SKM-1 treated with dmso at 0.1 percent for 144 hours (cell line): ENCODE results near the gene CCL18.
"Not testable (repeated sequence)": the region's sequence is repeated elsewhere in the genome, so short reads cannot be mapped to it uniquely, and the experiment has no call there.

Experiments used
- DNase-seq: peaks from one replicate; lab custom pipeline; 2025; ENCODE audit not compliant: unreplicated experiment; lab: John Stamatoyannopoulos, UW

Gene CCL18, protein sequence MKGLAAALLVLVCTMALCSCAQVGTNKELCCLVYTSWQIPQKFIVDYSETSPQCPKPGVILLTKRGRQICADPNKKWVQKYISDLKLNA

DNA sequence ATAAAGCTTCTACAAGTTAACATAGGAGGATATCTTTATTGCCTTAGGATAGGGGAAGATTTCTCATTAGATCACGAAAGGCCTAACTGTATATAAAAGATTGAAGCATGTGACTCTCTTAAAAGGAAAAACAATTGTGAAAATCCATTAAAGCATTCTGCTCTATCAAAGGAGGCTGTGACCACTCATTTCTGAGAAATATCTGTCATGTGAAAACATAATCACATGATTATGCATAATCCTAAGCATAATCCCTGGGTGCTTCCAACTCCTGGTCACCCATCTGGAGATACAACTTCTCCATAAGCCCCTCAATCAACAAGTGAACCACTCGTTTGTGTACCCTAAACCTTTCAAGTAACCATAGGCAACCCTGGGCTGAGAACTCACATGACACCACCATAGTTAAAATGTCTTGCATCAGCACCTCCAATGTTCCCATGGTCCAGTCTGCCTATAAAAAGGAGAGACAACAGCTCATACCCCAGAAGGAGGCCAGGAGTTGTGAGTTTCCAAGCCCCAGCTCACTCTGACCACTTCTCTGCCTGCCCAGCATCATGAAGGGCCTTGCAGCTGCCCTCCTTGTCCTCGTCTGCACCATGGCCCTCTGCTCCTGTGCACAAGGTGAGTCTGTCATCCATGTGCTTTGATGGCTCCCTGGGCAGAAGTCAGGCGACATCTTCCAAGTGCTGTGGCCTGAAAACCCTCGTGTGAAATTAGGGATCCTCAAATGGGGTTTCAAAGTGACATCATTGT lies at the start of gene CCL18:
Gene CCL18, plus strand, starts transcription at position 487 of the 756 bp plus-strand sequence. Its CDS starts 71 bp downstream, at position 558.
- DNase-seq, result no peak

DNA sequence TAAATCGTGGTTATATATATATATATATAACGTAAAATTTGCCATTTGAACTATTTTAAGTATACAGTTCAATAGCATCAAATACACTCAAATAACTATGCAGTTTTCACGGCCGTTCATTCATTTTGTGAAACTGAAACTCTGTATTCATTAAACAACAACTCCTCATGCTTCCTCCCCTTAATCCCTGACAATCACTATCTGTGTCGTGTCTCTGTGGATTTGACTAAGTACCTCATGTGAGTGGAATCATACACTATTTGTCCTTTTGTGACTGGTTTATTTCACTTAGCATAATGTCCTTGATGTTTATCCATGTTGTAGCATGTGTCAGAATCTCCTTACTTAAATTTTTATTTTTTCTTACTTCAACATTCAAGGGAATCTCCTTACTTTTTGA lies 49.1 kb upstream of the CCL18 start:
- no peak for DNase-seq

DNA sequence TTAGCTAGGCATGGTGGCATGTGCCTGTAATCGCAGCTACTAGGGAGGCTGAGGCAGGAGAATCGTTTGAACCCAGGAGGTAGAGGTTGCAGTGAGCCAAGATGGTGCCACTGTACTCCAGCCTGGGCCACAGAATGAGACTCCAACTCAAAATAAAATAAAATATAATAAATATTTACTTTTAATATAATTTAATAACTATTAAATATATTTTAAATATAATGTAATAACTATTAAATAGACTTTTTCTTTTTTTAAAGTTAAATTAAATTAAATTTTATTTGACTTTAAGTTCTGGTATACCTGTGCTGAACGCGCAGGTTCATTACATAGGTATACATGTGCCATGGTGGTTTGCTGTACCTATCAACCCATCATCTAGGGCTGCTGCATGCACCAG lies 48.2 kb upstream of the CCL18 start:
- not testable (repeated sequence) for DNase-seq

DNA sequence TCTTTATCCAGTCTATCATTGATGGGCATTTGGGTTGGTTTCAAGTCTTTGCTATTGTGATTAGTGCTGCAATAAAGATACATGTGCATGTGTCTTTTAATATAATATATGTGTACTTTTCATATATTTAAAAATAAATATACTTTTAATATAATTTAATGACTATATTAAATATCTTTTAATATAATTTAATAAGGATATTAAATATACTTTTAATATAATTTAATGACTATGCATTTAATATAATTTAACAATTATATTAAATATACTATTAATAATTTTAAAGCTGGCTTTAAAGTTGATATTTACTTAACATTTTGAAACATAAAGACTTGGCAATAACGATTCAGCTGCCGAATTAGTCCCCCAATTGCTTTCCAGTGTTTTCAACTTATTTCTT lies 47.5 kb upstream of the CCL18 start:
- DNase-seq, result no peak

DNA sequence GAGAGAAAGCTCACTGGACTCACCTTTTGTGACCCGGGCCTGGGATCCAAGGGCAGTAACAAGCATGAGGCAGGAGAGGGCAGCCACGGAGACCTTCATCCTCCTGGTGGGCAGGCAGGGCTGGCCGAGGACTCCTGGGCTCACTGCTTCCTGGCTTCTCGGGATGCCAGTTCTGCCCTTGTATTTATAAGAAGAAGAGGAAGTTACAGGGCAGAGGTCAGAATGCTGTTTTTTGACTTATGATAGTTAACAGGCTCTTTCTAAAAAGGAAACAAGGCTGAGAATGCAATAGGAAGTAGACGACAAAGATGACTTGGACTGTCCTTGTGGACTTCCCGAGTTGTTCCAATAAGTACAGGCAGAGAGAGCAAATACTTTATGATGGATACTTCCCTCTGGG lies 46.3 kb upstream of the CCL18 start, which contains the start of gene CCL23:
Gene CCL23, minus strand, starts transcription at position 174 of the 400 bp plus-strand sequence. Its CDS starts 75 bp downstream, at position 99.
- DNase-seq, result peak; percentile 63

DNA sequence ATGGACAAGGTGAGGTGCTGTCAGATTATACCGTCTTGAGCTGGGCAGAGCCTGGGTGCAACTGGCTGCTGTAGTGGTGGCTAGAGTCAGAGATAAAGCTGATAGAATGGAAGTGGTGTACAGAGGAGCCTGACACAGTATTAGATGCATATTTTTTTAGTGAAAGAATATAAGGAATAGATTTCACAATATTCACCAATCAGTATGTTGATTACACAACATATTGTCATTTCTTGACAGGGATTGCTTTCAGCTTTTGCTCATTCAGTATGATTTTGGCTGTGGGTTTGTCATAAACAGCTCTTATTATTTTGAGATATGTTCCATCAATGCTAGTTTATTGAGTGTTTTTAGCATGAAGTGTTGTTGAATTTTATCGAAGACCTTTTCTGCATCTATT lies 44.6 kb upstream of the CCL18 start:
- no peak for DNase-seq

DNA sequence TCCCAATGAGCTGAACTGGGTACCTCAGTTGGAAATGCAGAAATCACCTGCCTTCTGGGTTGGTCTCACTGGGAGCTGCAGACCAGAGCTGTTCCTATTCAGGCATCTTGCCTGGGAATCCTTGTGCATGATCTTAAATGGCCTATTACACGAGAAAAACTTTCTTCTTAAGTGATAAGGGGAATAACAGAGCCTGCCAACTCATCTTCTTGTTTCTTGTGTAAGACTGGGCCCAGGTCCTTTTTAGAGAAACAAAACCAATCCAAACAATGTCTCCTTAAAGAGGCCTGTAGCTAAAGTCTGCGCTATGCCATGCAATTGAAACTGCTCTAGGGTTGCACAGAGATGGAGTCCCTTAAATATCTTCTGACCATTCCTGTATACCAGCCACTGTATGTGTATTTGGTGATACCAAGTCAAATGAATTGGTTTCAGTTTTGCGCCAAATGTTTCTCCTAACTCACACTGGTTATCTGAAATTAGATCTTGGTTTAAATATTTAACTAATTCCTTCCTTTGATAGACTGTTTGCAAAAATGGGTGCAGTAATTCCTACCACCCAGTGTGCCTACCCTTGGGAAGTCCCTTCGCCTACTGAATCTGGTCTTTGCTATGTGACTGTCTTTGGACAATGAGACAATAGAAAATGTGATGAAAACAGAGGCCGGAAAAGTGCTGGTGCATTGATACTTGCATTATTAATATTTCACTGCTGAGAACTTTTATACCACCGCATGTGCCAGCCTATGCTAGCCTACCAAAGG lies 39.8 kb upstream of the CCL18 start:
- DNase-seq, result no peak

DNA sequence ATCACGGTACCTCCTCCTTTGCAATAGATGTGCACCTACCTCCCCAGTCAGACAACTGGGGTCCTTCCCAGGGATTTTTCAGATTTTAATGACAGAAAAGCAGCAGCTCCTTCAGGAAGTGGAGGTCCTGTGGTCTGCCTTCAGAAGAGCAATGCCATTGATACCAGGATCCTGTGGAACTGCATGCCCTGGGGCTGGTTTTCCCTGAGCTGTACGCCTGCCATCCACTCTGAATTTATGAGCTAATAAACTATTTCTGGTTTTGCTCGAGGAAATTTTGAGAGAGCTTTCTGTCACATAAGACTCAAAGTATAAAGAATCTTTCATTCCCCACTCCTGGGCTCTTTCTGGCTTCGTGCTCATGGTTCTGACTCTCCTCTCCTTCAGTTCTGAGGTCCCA lies 36.3 kb upstream of the CCL18 start:
- no peak for DNase-seq

DNA sequence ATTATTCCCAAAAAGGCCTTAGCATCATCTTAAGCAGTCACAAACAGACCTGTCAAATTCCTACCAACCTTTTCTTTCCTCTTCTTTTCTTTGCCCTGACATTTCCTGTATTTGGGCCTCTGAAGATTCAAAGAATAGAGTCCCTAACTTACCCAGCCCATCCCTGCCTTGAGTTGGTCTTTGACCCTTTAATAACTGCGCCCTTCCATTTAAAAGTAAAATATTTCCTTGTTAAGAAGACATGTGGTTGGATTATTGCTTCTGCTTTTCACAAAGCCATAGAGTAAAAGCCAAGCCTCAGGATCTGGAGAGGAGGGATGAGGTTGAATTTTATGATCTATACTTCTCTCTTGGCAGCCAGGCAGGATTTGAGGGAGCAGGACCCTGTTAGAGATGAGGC lies 33.1 kb upstream of the CCL18 start:
- DNase-seq, result no peak

DNA sequence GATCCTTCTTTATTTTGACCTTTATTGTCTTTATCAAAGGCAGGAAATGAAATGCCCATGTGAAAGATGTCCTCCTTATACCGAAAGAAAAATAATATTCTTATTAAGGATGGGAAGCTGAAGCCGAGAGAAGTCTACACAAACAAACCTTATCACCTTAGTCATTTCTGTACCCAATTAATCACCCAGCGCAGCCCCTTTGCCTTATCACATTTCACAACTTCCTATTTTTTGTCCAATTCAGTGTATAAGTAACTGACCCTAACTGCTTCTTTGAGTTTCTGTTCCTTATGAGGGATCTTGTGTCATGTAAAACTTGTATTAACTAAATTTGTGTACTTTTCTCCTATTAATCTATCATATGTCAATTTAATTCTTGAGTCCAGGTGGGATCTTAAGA lies 29.9 kb upstream of the CCL18 start:
- peak; percentile 54 for DNase-seq

DNA sequence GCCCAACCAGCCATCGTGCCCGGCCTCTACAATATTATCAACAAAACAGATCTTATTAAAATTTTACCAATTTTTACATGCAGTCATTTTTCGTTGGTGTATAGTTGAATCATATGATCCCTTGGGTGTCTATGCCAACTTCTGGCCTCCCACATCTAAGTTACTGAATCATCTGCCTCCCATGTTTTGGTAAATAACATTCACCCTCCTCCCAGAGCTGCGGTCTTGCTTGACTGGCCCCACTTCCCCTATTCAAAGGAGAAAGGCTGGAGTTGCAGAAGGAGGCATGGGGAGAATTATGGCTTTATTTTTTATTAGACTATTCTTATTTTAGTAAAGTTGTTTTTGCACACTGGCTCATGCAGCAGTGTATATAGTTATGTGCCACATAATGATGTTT lies 27.8 kb upstream of the CCL18 start:
- no peak for DNase-seq

DNA sequence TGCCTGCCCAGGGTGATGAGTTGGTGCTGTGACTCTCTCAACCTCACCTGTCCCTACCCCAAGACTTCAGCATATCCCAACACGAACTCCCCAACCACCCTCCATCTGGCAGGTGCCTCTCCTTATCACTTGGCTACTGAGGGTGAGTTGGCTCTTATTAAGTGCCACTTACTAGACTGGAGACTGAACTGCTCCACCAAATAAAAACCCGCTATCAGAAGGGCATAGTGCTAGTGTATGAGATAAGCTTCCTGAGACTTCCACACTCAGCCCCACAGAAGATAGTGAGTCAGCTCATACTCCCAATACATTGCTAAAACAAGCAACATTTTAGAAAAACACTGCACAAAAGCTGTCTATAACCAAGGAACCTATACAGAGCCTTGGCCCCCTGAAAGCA lies 16.0 kb upstream of the CCL18 start:
- DNase-seq, result no peak

DNA sequence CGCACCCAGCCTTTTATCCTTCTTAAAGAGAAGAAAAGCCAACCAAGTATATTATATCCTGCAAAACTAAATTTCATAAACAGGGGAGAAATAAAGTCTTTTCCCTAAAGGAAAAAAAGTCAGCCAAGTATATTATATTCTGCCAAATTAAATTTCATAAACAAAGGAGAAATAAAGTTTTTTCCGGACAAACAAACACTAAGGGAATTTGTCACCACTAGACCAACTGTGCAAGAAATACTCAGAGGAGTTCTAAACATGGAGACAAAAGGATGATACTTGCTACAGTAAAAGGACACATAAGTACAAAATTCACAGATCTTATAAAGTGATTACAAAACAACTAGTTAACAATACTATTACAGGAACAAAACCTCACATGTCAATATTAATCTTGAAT lies 14.4 kb upstream of the CCL18 start:
- no peak for DNase-seq

DNA sequence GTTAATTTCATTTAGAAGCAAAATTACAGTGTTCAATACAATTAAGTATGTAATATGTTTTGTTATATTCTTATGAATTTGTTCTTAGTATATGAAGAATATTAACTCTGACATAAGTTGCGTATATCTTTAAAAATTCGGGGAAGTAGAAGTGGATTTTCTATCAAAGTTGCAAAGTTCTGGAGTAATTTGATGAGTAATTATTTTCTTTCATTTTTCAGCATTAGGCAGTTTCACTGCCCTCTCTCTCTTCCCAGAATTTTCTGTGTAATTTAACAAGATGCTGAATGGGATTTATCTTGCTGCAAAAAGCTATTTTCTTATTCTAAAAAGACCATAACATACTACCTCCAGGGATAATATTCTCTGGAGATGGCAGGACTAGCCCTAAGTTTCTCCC lies 8.9 kb upstream of the CCL18 start:
- no peak for DNase-seq

DNA sequence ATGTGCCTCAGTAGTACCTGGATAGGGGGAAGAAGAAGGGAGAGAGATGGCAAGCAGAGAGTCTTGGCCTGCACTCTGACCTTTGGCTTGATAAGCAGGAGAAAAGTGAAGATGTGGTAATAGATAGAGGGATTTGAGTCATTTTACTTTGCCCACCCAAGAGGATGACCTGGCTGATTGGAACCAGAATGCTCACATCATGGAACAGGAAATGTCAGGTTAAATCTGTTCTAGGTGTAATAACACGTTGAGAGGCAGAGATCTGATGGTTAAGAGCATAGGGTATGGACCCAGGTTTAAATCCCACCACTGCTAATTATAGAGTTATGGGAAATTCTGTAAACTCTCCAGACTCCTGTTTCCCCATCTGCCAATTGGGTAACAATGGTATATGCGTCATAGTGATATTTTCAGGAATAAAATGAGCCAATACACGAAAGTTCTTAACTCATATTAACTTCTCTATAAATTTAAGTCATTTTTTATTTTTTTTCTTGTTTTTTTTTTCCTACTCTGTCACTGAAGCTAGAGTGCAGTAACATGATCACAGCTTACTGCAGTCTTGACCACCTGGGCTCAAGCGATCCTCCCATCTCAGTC lies 8.1 kb upstream of the CCL18 start:
- DNase-seq, result no peak

DNA sequence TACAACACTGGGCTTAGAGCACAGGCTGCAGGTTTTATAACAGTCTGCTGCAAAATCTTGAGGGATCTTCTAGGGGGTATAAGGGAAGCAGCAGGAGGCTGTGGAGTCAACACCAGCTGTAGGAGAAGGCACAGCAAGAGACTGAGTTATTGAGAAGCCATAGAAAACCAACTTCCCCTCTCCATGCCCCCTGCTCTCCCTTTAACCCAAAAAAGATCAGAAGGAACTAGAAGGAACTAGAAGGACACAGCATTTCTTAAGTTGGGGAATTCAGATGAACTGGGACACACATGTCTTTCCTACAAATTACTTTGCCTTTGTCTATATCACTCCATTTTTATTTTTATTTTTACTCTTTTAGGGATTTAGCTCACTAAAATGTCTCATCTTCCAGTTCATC lies 6.2 kb upstream of the CCL18 start:
- no peak for DNase-seq

DNA sequence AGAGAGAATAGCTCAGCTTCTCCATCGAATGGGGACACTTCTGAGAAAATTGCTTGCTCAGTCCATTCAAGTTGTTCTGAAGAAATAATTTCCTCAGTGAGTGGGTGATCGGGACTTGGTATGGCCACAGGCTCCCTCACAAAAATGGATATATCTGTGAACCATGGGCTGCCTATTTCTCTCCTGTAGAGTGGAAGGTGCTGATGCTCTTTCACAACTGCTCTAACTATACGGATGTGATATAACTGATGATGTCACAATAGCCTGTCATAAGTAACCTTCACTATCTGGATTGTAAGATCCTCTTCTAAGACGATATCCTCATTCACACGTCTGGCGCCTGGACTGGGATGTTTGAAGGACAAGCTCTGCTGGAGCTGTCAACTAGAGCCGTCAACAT lies 4.7 kb upstream of the CCL18 start:
- no peak for DNase-seq

DNA sequence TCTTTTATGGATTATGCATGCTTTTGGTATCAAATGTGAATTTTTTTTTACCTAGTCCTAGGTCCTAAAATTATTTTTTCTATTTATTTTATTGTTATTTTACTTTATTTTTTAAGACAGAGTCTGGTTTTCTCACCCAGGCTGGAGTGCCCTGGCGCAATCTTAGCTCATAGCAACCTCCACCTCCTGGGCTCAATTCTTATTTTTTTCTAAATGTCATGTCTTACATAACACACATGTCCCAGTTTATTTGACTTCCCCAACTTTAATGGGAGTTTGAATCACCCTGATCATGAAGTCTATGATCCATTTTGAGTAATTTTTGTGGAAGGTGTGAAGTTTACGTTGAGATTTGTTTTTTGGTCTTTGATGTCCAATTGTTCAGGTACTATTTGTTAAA lies 3.3 kb upstream of the CCL18 start:
- no peak for DNase-seq

DNA sequence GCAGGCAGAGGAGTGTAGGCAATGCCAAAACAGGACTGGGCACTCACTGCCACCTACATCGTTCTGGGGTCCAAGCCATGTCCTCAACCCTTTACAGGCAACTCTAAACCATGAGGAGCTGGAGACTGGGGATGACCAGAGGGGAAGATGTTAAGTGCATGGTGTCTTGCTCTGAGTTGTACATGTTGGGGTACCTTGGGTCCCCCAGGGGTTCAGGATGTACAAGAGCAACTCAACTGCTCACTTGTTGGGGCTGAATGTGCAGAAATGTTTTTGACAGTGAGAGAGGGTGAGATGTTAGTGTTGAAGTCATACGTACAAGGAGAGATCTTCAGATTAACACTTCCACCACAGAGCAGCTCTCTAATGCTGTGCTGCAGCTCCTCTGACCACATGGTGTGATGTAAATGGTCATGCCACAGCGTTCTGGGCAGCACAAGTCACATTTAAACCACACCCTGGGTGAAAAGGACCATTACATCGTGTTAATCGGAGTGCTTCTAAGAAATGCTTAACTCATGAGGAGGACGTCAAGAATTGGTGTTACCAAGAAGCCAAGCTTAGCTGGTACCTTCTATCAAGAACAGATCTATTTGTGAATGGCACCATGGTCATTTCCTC lies 2.4 kb downstream of the CCL18 start:
- DNase-seq, result no peak

DNA sequence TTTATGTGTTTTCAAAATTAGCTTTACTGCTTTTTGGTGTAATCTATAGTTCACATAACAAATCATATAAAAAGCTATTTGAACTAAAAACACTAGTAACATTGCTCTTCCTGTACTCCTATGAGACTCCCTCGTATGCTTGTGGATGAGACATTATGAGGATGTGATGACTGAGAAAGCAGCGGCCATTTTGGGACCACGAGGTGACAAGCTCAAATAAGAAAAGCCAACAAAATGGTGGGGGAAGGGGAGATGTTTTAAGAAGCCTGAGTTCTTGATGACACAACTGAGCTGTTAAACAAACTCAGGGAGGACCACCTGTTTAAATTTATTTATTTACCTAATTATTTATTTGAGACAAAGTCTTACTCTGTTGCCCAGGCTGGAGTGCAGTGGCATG lies 4.5 kb downstream of the CCL18 start:
- DNase-seq, result no peak

DNA sequence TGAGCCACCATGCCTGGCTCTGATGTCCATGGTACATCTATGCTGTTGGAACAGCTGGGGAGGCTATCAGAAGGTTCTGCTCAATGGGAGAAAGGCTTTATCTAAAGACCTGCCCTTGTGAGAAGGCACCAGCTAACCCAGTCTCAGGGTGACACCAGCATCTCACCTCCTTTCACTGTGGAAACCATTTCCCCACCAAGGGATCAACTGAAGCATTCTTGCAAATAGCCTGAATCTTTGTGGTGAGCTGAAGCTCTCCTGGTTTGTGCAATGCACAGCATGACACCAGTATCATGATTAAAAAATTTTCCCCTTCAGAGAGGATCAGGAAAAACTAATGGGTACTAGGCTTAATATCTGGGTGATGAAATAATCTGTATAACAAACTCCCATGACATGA lies 5.1 kb downstream of the CCL18 start:
- DNase-seq, result no peak
